HG02642 (cell line): ENCODE results near the gene GLTPD2.

Source experiments
- ATAC-seq: cut with Tn5 transposase; IDR thresholded peaks from one replicate; pipeline ENCODE4 v1.9.1; 2021; ENCODE audit warnings: mild to moderate bottlenecking; ENCODE audit not compliant: unreplicated experiment, poor library complexity

GLTPD2 gene

DNA sequence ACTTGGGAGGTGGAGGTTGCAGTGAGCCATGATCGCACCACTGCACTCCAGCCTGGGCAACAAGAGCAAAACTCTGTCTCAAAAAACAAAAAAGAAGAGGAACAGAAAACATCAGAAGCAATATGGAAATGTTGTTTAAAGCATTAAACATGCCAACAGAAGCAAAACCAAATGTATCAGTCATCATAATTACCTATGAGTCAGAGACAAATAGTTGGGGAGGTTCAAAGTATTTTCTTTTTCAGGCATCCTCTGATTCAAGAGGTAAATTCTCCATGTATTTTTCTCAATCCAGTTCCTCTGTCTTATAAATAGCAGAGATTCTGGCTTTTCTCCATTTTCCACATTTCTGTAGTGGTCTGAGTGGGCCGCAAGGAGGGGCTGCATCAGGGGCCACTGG, 19.1 kb upstream of the GLTPD2 start:
- ATAC-seq: no peak

DNA sequence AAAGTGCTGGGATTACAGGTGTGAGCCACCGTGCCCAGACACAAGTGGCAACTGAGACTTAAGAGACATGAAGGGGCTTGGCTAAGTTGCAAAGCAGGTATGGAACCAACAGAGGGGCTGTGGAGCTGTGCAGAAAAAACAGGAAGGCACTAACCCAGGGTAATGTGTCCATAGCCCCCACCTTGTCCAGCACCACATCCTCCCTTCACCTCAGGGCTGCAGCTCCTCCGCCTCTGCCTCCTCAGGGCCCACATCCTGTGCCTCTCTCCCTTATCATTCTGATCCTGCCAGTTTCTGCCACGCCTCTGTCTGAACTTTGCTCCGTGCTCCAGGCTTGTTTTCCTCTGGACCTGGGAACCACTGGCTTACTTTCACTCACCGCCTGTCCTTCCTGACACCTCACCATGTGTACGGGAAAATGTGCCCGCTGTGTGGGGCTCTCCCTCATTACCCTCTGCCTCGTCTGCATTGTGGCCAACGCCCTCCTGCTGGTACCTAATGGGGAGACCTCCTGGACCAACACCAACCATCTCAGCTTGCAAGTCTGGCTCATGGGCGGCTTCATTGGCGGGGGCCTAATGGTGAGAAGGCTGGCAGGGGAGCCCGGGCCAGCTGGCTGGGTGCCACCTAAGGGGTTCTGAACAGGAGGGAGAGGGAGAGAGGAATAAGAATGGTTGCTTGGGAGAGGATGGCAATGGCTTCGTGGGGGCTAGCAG, 17.1 kb upstream of the GLTPD2 start, which contains the start of gene TM4SF5:
TM4SF5 (plus strand) TSS at position 368 of the 716 bp plus-strand sequence; CDS start at position 405, 37 bp downstream.
- no peak for ATAC-seq

DNA sequence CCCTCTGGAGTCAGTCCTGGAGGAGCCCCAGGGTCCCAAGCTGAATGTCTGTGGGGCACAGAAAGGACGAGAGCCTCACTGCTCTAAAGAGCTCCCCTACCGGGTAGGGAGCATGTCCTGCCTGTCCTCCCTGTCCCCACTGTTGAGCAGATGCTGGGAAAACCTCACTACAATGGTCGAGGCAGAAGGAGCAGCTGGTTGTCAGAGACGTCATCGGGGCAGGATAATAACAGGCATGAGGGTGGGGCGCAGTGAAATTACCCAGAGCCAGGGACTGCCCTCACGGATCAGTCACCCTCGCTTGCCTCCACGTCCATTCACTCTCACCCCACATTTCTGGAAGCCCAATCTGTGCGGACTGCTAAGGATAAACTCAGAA, 16.5 kb upstream of the GLTPD2 start:
- ATAC-seq: no peak

DNA sequence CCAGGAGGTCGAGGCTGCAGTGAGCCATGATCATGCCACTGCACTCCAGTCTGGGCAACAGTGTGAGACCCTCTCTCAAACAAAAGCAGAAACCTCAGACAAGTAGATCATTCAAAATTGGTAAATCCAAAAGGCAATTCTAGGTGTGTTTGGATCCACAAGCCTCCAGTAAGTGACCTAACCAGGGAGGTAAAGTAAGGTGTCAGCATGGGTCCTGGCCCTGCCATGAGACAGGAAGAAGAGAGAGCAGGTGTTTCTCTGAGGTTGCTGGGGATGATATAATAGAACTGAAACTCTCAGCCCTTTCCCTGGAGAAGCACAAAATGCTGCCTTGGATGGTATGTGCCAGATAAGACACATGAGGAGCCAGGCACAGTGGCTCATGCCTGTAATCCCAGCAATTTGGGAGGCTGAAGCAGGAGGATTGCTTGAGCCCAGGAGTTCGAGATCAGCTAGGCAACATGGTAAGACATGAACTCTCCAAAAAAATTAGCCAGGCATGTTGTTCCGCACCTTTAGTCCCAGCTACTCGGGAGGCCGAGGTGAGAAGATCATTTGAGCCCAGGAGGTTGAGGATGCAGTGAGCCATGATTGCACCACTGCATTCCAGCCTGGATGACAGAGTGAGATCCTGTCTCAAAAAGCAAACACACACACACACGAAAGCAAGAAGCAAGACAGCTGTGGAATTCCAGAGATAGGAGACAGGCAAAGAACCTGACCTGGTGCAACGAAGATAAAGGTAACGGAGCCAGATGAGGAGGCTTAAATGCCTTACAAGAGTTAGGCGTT, 10.6 kb upstream of the GLTPD2 start:
- no peak for ATAC-seq

DNA sequence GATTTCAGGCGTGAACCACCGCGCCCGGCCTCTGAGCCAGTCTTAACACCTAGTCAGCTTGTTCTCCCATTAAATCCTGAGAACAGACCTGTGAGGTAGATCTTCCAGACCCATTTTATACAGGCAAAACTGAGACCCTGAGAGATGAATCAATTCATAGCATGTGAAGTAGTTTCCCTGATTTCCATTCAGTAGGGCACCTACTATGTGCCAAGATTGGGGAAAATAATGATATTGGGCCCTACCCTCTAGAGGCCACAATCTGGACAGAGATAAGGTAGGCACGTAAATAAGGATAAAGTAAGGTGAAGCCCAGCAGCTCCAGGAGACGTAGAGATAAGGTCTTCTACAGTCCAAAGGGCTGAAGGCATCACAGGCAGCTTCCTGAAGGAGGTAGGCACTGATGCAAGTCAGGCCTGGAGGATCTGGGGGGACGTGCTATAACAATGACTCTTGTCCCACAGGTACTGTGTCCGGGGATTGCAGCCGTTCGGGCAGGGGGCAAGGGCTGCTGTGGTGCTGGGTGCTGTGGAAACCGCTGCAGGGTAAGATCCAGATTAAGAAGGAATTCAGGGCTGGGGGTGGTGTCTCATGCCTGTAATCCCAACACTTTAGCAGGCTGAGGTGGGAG, 8.3 kb upstream of the GLTPD2 start:
- no peak for ATAC-seq

DNA sequence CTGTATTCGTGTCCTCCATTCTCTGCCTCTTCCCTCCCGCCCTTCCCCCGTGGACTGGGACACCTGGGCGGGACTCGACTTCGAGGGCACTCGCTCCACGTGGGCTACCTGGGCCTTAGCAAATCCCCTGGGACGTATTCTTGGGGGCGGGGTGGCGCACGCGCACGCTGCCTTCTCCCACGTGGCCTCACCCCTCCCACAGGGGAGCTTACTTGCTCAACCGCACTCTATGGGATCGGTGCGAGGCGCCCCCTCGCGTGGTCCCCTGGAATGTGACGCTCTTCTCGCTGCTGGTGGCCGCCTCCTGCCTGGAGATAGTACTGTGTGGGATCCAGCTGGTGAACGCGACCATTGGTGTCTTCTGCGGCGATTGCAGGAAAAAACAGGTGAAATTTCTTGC, 6.1 kb upstream of the GLTPD2 start:
- no peak for ATAC-seq

DNA sequence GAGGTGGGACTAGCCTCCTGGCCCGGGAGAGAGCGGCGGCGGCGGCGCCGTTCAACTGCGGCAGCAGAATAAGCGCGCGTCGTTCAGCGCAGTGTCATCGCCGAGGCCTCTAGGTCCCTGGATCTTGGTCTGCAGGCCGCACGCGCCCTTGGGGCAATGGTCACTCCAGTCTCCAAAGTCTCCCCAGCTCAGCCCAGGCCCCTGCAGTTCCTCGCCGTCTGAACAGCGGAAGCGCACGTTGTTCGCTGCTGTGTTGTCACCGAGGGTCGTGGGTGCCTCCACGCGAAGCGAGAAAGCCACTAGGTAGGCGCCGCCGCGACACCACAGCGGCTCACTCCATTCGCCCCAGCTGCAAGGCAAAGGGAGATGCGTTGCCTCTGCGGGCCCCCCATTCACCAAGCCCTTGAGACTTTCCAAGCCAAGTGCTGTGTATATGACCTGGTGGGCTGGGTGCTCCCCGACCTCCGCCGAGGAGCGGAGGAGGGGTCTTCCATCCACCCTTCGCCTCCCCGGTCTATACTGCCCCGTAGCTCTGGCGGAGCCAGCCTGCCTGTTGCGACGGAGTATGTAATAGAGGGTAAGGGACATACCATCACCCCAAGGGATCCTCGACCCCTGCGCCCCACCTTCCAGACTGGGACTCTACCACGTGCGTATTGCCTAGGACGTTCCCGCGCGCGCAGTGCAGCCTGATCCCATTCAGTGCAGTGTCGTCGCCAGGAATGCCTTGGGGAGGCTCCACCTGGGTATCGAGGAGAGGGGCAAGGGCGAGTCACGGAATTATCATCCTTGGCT, 3.3 kb upstream of the GLTPD2 start:
- no peak for ATAC-seq

DNA sequence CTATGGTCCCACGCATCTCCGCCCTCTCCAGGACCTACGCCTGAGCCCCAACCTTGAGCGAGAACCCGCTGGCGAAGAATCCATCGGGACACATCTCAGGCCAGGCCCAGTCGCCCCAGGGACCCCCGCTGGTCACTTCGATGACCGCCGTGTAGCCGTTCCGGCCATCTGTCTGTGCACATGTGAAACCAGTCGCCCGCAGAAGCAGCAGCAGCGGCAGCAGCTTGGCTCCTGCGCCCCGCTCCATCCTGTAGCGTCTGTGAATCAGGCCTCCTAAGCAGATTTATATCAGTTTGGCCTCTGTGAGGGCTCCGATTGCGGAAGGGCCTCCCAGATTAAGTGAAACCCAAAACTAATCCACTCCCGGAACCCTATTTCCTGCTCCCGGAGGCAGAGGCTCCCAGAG, 2.7 kb upstream of the GLTPD2 start, which contains the start of gene VMO1:
VMO1 (minus strand) TSS at position 259 of the 406 bp plus-strand sequence; CDS start at position 247, 12 bp downstream.
- ATAC-seq: no peak

DNA sequence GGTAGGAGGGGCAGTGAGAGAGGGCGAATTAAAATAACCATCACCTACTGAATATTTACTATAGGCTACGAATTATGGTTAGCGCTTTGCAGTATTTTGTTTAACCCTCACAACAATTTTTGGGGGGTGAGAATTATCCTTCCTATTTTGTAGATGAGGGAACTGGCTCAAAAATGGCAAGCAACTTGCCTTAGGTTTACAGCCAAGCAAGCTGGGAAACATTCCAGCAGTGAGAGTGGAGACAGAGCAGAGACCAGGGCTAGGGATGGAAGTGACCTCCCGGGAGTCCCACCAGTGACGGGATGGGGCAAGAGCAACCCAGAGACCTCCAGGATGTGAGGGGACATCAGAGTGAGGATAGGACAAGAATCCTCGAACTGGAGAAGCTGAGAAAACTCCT, 2.2 kb upstream of the GLTPD2 start:
- ATAC-seq: no peak

DNA sequence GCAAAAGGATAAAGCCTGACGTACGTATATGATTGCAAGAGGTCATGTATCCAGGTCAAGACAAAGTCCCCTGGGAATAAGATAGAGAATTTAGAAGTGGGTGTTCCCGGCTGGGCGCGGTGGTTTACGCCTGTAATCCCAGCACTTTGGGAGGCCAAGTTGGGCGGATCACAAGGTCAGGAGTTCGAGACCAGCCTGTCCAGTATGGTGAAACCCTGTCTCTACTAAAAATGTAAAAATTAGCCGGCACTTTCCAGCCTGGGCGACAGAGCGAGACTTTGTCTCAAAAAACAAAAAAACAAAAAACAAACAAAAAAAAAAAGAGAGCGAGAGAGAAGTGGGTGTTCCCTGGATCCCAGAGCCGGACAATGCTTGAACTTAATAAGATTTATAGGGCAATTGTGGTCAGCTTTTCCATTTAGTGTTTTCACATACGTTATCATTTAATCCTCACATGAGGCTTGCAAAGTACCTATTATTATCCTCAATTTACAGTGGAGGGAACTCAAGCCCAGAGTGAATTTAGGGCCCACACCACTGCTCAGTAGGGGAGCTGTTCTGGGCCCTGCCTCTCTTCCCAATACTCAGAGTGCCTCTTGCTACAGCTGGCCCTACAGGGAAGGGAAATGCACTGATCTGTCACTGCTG, 481 bp upstream of the GLTPD2 start:
- no peak for ATAC-seq

DNA sequence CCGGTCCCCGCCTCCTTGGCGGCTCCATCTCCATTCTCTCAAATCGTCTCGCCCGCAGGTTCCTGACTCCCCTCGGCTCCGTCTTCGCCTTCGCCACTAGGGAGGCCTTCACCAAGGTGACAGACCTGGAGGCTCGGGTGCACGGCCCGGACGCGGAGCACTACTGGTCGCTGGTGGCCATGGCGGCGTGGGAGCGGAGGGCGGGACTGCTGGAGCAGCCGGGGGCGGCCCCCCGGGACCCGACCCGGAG, 862 bp downstream of the GLTPD2 start:
- ATAC-seq: no peak

DNA sequence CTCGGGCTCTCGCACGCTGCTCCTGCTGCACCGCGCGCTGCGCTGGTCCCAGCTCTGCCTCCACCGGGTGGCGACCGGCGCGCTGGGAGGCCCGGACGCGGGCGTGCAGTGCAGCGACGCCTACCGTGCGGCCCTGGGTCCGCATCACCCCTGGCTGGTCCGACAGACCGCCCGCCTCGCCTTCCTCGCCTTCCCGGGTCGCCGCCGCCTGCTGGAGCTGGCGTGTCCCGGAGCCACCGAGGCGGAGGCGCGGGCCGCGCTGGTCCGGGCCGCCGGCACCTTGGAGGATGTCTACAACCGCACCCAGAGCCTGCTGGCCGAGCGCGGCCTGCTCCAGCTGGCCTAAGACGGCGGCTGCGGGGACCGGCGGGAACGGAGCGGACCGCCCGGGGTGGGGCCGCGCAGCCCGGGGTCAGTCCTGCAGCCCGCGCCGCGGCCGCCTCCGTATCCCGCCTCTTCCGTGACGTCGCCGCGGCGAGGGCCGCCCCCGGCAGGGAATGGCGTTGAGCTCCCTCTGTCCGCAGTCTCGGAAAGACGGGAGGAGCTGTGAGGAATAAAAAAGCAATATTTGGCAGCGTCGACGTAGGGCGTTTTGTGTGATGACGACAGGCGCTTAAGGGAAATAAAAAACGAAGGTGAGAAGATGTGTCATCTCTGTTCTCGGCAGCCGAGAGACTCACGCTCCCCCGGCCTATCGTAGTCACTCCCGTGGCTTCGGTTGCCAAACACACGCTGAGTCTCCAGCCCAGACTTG, 1.4 kb downstream of the GLTPD2 start:
- ATAC-seq: peak; percentile 85

DNA sequence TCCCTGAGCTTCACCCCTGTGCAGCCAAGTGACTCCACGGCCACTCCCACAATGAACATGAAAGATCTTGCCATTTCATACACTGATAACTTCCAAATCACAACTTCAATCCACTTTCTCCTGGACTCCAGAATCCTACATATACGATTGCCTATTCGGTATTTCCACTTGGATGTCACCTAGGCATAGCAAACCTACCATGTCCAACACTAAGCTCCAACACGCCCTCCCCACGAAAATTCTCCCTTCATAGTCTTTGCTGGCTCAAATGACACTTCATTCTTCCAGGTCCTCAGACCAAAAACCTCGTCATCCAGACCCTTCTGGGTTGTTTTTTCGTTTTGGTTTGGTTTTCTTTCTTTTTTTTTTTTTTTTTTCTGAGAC, 1.9 kb downstream of the GLTPD2 start:
- no peak for ATAC-seq

DNA sequence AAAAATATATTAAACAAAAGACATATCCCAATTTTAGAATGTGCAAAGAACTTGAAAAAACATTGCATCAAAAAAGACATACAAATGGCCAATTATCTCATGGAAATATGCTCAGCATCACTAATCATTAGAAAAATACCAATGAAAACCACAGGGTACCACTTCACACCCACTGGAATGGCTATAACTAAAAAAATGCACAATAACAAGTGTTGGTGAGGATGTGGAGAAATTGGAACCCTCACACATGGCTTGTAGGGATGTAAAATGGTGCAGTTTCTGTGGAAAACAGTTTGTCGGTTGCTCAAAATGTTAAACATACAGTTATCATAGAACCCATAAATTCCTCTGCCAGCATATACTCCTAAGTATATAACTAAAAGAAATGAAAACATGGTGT, 6.4 kb downstream of the GLTPD2 start:
- ATAC-seq: no peak

DNA sequence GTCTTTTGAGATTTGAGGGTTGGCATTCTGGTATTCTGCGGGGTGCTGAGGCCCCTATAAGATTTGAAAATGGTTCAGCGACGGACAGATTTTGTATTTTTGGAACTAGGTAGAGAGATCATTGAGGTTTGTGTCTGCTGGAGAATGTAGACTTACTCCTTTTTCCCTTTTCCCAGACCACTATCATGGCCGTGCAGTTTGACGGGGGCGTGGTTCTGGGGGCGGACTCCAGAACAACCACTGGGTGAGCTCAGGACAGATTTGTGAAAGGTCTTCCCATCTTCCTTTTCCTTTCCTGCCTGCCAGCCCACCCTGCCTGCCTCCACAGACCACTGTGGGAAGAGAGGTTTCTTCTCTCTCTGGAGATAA, 7.8 kb downstream of the GLTPD2 start:
- no peak for ATAC-seq

DNA sequence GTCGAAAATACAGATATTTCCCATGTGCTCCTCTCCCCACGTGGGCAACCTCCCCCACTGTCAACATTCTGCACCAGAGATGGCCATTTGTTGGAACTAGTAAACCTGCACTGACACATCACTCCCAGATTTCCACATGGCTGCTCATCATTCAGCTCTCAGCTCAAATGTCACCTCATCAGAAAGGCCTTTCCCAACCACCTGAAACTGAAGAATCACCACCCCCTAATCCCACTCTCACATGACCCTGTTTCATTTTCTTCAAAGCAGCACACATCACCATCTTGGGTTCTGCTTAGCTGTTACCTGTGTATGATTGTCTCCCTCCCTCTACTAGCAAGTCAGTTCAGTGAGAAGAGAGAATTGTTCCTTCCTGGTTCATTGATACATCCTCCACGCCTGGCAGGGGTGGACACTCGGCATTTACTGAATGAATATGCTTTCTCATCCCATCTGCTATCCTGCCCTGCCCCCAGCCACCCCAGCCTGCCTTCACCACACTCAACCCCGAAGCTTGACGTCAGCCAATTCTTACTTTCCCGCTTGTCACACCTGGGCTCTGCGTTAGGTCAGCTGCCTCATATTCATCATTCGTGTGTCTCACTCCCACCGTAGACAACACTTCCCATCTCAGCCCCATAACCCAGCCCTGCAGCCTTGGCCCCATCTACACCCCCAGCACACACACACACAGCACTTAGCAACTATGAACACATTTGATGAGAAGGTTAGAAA, 11.9 kb downstream of the GLTPD2 start:
- no peak for ATAC-seq

DNA sequence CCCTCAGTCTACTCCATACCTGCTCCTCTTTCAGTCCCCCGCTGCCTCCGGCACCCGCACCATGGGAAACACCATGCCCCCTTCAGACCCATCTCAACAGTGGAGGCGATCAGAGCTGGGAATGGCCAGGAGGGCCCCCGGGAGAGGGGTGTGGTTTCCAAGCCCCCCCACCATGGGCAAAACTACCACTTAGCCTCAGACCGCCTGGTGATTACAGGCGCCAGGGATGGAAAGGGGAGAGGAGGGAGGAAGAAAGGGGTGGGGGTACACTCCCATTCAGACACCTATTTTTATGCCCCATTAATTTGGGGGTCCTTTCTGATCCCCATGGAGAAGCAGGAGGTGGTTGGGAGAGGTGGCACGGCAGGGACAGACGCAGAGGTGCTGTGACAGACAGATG, 13.5 kb downstream of the GLTPD2 start, which contains the start of gene C17orf114:
C17orf114 (minus strand) TSS at position 101 of the 400 bp plus-strand sequence.
- ATAC-seq: no peak

DNA sequence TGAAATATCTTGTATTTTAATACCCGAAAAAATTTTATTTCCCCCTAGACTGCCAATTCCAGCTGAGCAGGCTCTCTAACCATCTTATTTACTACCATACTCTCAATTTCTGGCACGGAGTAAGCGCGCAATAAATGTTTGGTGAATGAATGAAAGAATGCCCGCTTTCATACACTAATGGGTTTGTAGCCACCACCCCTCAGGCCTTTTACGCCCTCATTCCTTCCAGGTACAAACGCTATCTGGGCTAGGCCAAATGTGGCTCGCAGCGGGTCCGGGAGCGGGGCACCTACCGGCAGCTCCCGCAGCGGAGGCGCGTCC, 17.7 kb downstream of the GLTPD2 start:
- no peak for ATAC-seq
